HCT116 (cell line): ENCODE results near the gene ELOVL5. TPM values are rescaled to one million over a fixed set of nuclear protein-coding genes. Genes with fewer than 3 reads are reported as not detected.

Experiments used
- ATAC-seq: fragments of 200-7000 bp; cut with Tn5 transposase; 2 replicates; pipeline ENCODE4 v1.9.1; 2020; ENCODE audit warnings: mild to moderate bottlenecking, moderate library complexity
- BruUV-seq: library from RNA; stranded (reverse); fragments of 400-500 nt; replicated peaks from 2 replicates; lab custom pipeline; 2021; lab: Mats Ljungman, UMichigan
- CTCF ChIA-PET: fragments of 300-600 bp; sonication (Branson Sonifier 250); formaldehyde crosslinking; loops from one replicate; lab custom pipeline; 2021; ENCODE audit warnings: antibody characterized with exemption; lab: Charles Lee
- POLR2A ChIA-PET: fragments of 300-600, 350-600 bp; sonication (Branson Sonifier 250); formaldehyde crosslinking; loops from one replicate; lab custom pipeline; 2021; ENCODE audit warnings: antibody characterized with exemption; lab: Charles Lee
- RAD21 ChIA-PET, 2 experiments: fragments of 300-600 bp; sonication (Branson Sonifier 250); formaldehyde crosslinking; loops; one replicate each; lab custom pipeline; 2023; ENCODE audit warnings: low total read pairs in 2 of 2; ENCODE audit not compliant: uncharacterized antibody in 2 of 2, unreplicated experiment in 2 of 2, low non-redundant PET in 1 of 2; lab: Charles Lee
- DNase-seq: peaks from one replicate; pipeline ENCODE4 v3.0.0-alpha.2; 2010; ENCODE audit warnings: low read depth, low spot score
- H2AFZ ChIP-seq: fragments of 200-600 bp; shearing (Covaris generic), sonication (generic); 2 replicates; pipeline ENCODE4 v1.6.1; 2017; ENCODE audit warnings: low read depth, mixed run types, mixed read lengths, antibody characterized with exemption, low read length; ENCODE audit not compliant: poor library complexity, severe bottlenecking
- H3K27ac ChIP-seq: 2 replicates; pipeline ENCODE4 v1.5.1; 2012; ENCODE audit warnings: low read depth, low read length
- H3K27me3 ChIP-seq: fragments of 200-600 bp; sonication (generic); 2 replicates; pipeline ENCODE4 v1.6.1; 2016; ENCODE audit warnings: mixed run types, low read length, mixed read lengths; ENCODE audit not compliant: insufficient read depth
- H3K36me3 ChIP-seq, 2 experiments: fragments of 200-500 bp in 1 of 2; fragments of 200-600 bp in 1 of 2; sonication (Bioruptor generic) in 1 of 2; sonication (generic) in 1 of 2; 2 replicates each; pipeline versions ENCODE4 v1.5.1 to v1.6.1; 2014 to 2016; ENCODE audit warnings: low read length in 2 of 2, inconsistent platforms in 1 of 2, mixed read lengths in 1 of 2, mixed run types in 1 of 2; ENCODE audit not compliant: insufficient read depth in 2 of 2, control insufficient read depth in 1 of 2
- H3K4me1 ChIP-seq, 2 experiments: fragments of 200-600 bp in 1 of 2; sonication (generic) in 1 of 2; 2 replicates each; pipeline versions ENCODE4 v1.5.1 to v1.6.1; 2012 to 2017; ENCODE audit warnings: low read length in 2 of 2, inconsistent platforms in 1 of 2, mild to moderate bottlenecking in 1 of 2, mixed read lengths in 1 of 2, mixed run types in 1 of 2, moderate library complexity in 1 of 2; ENCODE audit not compliant: insufficient read depth in 2 of 2, control insufficient read depth in 1 of 2
- H3K4me2 ChIP-seq: fragments of 200-600 bp; sonication (generic); 2 replicates; pipeline ENCODE4 v1.6.1; 2017; ENCODE audit warnings: mixed run types, low read length, mixed read lengths
- H3K4me3 ChIP-seq, 2 experiments: fragments of 200-600 bp in 1 of 2; sonication (generic) in 1 of 2; replicated peaks in 1 of 2; 2 replicates each; pipeline ENCODE4 v1.5.1; 2011 to 2016; ENCODE audit warnings: low read length in 2 of 2, control low read depth in 1 of 2, low read depth in 1 of 2, mild to moderate bottlenecking in 1 of 2, mixed read lengths in 1 of 2, mixed run types in 1 of 2
- H3K79me2 ChIP-seq: fragments of 200-600 bp; sonication (generic); 2 replicates; pipeline ENCODE4 v1.6.1; 2017; ENCODE audit warnings: mild to moderate bottlenecking, mixed run types, low read length, moderate library complexity, mixed read lengths; ENCODE audit not compliant: insufficient read depth
- H3K9ac ChIP-seq: fragments of 200-600 bp; sonication (generic); 2 replicates; pipeline ENCODE4 v1.6.1; 2016; ENCODE audit warnings: low read length, mixed read lengths
- H3K9me2 ChIP-seq: fragments of 200-600 bp; sonication (generic), shearing (Covaris generic); 2 replicates; pipeline ENCODE4 v1.6.1; 2017; ENCODE audit warnings: mixed run types, mild to moderate bottlenecking, moderate library complexity; ENCODE audit not compliant: insufficient read depth
- H3K9me3 ChIP-seq, 2 experiments: fragments of 200-500 bp in 1 of 2; fragments of 200-600 bp in 1 of 2; sonication (Bioruptor generic) in 1 of 2; sonication (generic) in 1 of 2; 2 replicates each; pipeline ENCODE4 v1.6.1; 2014 to 2017; ENCODE audit warnings: low read length in 2 of 2, mixed read lengths in 2 of 2, inconsistent platforms in 1 of 2, low read depth in 1 of 2, mild to moderate bottlenecking in 1 of 2, mixed run types in 1 of 2, moderate library complexity in 1 of 2; ENCODE audit not compliant: control insufficient read depth in 1 of 2, insufficient read depth in 1 of 2
- H4K20me1 ChIP-seq: fragments of 200-600 bp; sonication (generic), shearing (Covaris generic); 2 replicates; pipeline ENCODE4 v1.6.1; 2017; ENCODE audit warnings: mixed run types, mild to moderate bottlenecking, moderate library complexity; ENCODE audit not compliant: insufficient read depth
- JUND ChIP-seq: IDR thresholded peaks from 2 replicates; pipeline ENCODE4 v1.6.1; 2012
- POLR2A ChIP-seq: IDR thresholded peaks from 2 replicates; pipeline ENCODE4 v1.7.0; 2011; ENCODE audit warnings: borderline replicate concordance; ENCODE audit not compliant: insufficient read depth, insufficient read length; ENCODE audit errors: extremely low read depth
- SIN3A ChIP-seq: IDR thresholded peaks from 2 replicates; pipeline ENCODE4 v1.6.1; 2012; ENCODE audit warnings: low read depth
- ZFX ChIP-seq: fragments of 450-650 bp; IDR thresholded peaks from 2 replicates; pipeline ENCODE4 v1.6.1; 2017
- ZNF274 ChIP-seq: fragments of 200-500 bp; sonication (Bioruptor generic); IDR thresholded peaks from 2 replicates; pipeline ENCODE4 v1.6.1; 2014; ENCODE audit warnings: mild to moderate bottlenecking, low read depth, low read length, inconsistent platforms
- intact Hi-C: fragments of 100-400 bp; cut with micrococcal nuclease; formaldehyde crosslinking; loops from 2 replicates; pipeline ENCODE4 v1.10.0; 2022
- total RNA-seq: library from RNA; stranded (reverse); gene quantifications from one replicate; pipeline ENCODE4 v1.2.1, GENCODE V29; 2021; ENCODE audit not compliant: unreplicated experiment
- TF ChIP-seq, protein P1 (sequence below): IDR thresholded peaks from 2 replicates; pipeline ENCODE4 v1.6.1; 2012
- TF ChIP-seq, protein P2 (sequence below): IDR thresholded peaks from 2 replicates; pipeline ENCODE4 v1.6.1; 2012; ENCODE audit warnings: low read depth
- TF ChIP-seq, protein P3 (sequence below): IDR thresholded peaks from 2 replicates; pipeline ENCODE4 v1.6.1; 2011; ENCODE audit warnings: mild to moderate bottlenecking, low read length, moderate library complexity; ENCODE audit not compliant: insufficient replicate concordance; ENCODE audit errors: extremely low read depth

The ELOVL5 gene
- total RNA-seq, 1 experiment from 2014 or later: 85.3 TPM

DNA sequence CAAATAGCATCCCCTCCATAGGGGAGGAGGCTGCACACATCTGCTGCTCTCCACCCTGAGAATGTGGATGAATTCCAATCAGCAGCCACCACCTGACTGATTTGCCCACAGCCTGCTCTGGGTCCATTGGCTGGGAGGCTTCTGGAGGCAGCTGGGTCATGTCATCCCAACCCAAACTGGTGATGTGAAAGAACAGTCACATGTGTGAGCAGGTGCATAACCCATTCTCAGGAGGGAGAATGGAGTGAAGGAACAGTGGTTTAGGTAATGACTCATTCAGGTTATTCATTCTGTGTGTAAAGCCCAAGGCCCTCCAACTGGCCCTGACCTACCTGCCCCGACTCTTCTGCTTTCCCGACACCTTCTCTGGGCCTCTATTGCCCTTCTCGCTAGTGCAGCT is 109.2 kb downstream of the ELOVL5 start:
- RAD21 ChIA-PET: no interaction called here
- no TSS peak for BruUV-seq
- no peaks in the 10 kb centered on the region for H3K27me3 ChIP-seq
- H2AFZ ChIP-seq: no peak overlapping the region
- intact Hi-C loops: no loop called here
- DNase-seq (no peak), ATAC-seq (no peak)
- H3K79me2 ChIP-seq: no peaks in the 10 kb centered on the region
- no peaks in the 10 kb centered on the region for H3K4me1 ChIP-seq
- no peaks in the 10 kb centered on the region for H3K9me2 ChIP-seq
- TF ChIP-seq ZFX (no peak), SIN3A (no peak)
- TF ChIP-seq, protein P1, sequence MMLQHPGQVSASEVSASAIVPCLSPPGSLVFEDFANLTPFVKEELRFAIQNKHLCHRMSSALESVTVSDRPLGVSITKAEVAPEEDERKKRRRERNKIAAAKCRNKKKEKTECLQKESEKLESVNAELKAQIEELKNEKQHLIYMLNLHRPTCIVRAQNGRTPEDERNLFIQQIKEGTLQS: no peak
- TF ChIP-seq, all 23 proteins: peak for 0
- no peak overlapping the region for H3K4me2 ChIP-seq
- H3K27ac ChIP-seq: no peak overlapping the region
- H4K20me1 ChIP-seq: no peaks in the 10 kb centered on the region
- no peaks in the 10 kb centered on the region for H3K36me3 ChIP-seq
- no peaks in the 10 kb centered on the region for H3K9me3 ChIP-seq
- H3K4me3 ChIP-seq: no peak overlapping the region
- ChIA-PET POLR2A (no interaction called here), CTCF (no interaction called here)
- no peak overlapping the region for H3K9ac ChIP-seq

DNA sequence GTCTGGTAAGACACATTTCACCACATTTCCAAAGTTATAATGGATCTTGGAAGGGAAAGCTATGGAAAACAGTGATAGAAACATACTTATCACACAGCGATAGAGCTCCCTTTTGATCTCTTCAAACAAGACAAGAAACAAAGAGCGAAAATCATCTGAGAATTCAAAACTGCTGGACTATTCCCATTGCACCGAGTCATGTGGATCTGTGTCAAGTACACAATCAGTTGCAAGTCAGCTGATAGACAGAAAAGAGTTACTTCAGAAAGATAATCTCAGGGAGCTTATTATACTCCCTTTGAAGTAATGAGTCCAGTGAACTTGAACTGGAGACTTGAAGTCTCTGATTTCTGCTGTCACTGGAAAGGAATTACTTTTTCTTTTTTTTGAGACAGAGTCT is 110.4 kb downstream of the ELOVL5 start:
- ATAC-seq: no peak
- Histone ChIP-seq H3K4me1 (no peaks in the 10 kb centered on the region), H3K36me3 (no peaks in the 10 kb centered on the region), H3K79me2 (no peaks in the 10 kb centered on the region), H3K27me3 (no peaks in the 10 kb centered on the region), H3K4me2 (no peak overlapping the region), H3K9me3 (no peaks in the 10 kb centered on the region), H3K9me2 (no peaks in the 10 kb centered on the region), H3K4me3 (no peak overlapping the region), H4K20me1 (no peaks in the 10 kb centered on the region), H3K27ac (no peak overlapping the region), H3K9ac (no peak overlapping the region), H2AFZ (no peak overlapping the region)
- intact Hi-C loops: no loop called here
- ChIA-PET CTCF (no interaction called here), POLR2A (no interaction called here)
- no peak for DNase-seq
- no TSS peak for BruUV-seq
- TF ChIP-seq, protein P2, sequence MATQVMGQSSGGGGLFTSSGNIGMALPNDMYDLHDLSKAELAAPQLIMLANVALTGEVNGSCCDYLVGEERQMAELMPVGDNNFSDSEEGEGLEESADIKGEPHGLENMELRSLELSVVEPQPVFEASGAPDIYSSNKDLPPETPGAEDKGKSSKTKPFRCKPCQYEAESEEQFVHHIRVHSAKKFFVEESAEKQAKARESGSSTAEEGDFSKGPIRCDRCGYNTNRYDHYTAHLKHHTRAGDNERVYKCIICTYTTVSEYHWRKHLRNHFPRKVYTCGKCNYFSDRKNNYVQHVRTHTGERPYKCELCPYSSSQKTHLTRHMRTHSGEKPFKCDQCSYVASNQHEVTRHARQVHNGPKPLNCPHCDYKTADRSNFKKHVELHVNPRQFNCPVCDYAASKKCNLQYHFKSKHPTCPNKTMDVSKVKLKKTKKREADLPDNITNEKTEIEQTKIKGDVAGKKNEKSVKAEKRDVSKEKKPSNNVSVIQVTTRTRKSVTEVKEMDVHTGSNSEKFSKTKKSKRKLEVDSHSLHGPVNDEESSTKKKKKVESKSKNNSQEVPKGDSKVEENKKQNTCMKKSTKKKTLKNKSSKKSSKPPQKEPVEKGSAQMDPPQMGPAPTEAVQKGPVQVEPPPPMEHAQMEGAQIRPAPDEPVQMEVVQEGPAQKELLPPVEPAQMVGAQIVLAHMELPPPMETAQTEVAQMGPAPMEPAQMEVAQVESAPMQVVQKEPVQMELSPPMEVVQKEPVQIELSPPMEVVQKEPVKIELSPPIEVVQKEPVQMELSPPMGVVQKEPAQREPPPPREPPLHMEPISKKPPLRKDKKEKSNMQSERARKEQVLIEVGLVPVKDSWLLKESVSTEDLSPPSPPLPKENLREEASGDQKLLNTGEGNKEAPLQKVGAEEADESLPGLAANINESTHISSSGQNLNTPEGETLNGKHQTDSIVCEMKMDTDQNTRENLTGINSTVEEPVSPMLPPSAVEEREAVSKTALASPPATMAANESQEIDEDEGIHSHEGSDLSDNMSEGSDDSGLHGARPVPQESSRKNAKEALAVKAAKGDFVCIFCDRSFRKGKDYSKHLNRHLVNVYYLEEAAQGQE: no peak
- TF ChIP-seq JUND (no peak), POLR2A (no peak), ZNF274 (no peak)
- TF ChIP-seq, protein P3, sequence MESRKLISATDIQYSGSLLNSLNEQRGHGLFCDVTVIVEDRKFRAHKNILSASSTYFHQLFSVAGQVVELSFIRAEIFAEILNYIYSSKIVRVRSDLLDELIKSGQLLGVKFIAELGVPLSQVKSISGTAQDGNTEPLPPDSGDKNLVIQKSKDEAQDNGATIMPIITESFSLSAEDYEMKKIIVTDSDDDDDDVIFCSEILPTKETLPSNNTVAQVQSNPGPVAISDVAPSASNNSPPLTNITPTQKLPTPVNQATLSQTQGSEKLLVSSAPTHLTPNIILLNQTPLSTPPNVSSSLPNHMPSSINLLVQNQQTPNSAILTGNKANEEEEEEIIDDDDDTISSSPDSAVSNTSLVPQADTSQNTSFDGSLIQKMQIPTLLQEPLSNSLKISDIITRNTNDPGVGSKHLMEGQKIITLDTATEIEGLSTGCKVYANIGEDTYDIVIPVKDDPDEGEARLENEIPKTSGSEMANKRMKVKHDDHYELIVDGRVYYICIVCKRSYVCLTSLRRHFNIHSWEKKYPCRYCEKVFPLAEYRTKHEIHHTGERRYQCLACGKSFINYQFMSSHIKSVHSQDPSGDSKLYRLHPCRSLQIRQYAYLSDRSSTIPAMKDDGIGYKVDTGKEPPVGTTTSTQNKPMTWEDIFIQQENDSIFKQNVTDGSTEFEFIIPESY: no peak
- TF ChIP-seq, all 23 proteins: peak for 0
- RAD21 ChIA-PET: no interaction called here
